Sigmoid colon (tissue), 3 donors: ENCODE results near the gene SETBP1.

Experiments
- POLR2A ChIP-seq, 2 donors: fragments of 450-650 bp; IDR thresholded peaks; one replicate each; pipeline ENCODE4 v1.6.1; 2016; ENCODE audit warnings: antibody characterized with exemption in 2 of 2, mild to moderate bottlenecking in 2 of 2, moderate library complexity in 2 of 2
- TF ChIP-seq, protein P1 (sequence below), 4 experiments: fragments of 450-650 bp in 3 of 4; fragments of 200-600 bp in 1 of 4; IDR thresholded peaks; one replicate each; pipeline ENCODE4 v1.5.1; 2016 to 2019; ENCODE audit warnings: antibody characterized with exemption in 4 of 4, mild to moderate bottlenecking in 3 of 4, moderate library complexity in 2 of 4

DNA sequence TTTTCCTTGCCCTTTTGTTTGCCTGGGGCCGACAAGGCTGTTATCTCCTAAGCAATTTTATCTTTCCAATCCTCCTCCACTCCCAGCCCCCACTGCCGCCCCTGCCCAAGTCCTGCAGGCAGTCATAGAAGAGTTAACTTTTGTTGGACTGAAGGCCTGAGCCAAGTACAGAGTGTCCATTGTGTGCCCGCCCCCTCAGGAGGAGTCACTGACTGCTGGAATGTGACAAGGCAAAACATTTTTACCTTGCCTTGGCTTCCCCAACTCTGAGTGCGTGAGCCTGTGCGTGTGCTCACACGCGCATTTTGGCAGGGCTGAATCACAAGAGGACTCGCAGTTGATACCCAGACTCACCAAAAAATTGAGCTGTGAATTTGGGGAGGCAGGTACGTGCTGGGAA is 16.2 kb downstream of the SETBP1 start:
- TF ChIP-seq, protein P1, sequence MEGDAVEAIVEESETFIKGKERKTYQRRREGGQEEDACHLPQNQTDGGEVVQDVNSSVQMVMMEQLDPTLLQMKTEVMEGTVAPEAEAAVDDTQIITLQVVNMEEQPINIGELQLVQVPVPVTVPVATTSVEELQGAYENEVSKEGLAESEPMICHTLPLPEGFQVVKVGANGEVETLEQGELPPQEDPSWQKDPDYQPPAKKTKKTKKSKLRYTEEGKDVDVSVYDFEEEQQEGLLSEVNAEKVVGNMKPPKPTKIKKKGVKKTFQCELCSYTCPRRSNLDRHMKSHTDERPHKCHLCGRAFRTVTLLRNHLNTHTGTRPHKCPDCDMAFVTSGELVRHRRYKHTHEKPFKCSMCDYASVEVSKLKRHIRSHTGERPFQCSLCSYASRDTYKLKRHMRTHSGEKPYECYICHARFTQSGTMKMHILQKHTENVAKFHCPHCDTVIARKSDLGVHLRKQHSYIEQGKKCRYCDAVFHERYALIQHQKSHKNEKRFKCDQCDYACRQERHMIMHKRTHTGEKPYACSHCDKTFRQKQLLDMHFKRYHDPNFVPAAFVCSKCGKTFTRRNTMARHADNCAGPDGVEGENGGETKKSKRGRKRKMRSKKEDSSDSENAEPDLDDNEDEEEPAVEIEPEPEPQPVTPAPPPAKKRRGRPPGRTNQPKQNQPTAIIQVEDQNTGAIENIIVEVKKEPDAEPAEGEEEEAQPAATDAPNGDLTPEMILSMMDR (IDR thresholded peaks at IDR 0.05) = no peak
- TF ChIP-seq POLR2A (IDR thresholded peaks at IDR 0.05) = no peak
